ENCODE results near the gene SLC24A2. TPM values are rescaled to one million over a fixed set of nuclear protein-coding genes. Genes with fewer than 3 reads are reported as not detected.

SLC24A2 gene
- total and polyA plus RNA-seq, 12 donors, result under 0.01 to 0.26 (median 0.11) TPM; not detected in 5

DNA sequence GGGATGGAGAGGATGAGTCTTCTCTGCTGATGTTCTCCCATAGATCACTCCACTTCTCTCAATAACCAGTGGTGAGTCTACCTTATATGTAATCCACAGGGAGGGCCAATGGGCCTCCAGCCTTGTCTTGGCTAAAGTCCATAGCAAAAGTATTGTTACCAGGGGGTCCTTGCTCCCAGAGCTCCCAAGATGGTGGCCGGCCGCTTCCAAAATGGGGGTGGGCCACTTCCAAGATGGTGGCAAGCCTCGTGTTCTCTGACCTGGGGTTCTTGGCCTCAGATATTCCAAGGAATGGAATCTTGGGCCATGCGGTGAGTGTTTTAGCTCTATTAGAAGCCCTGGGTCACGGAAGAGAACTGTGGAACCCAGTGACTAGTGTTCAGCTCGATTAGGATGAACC is 12.0 kb upstream of the SLC24A2 start:
- Histone ChIP-seq H3K4me3 (no peak overlapping the region), H3K36me3 (no peaks in the 10 kb centered on the region), H3K9me3 (no peaks in the 10 kb centered on the region), H3K27me3 (no peaks in the 10 kb centered on the region), H3K4me1 (no peaks in the 10 kb centered on the region), H3K27ac (no peak overlapping the region)
- intact Hi-C loops (cut with DNase I), result no loop called here
- TF ChIP-seq, protein P1, sequence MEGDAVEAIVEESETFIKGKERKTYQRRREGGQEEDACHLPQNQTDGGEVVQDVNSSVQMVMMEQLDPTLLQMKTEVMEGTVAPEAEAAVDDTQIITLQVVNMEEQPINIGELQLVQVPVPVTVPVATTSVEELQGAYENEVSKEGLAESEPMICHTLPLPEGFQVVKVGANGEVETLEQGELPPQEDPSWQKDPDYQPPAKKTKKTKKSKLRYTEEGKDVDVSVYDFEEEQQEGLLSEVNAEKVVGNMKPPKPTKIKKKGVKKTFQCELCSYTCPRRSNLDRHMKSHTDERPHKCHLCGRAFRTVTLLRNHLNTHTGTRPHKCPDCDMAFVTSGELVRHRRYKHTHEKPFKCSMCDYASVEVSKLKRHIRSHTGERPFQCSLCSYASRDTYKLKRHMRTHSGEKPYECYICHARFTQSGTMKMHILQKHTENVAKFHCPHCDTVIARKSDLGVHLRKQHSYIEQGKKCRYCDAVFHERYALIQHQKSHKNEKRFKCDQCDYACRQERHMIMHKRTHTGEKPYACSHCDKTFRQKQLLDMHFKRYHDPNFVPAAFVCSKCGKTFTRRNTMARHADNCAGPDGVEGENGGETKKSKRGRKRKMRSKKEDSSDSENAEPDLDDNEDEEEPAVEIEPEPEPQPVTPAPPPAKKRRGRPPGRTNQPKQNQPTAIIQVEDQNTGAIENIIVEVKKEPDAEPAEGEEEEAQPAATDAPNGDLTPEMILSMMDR (IDR thresholded peaks at IDR 0.05), result no peak
- DNase-seq (no peak), ATAC-seq (no peak)
- 81 to 82% methylated on average over 6 of the region's 6 CpGs for WGBS, 2 donors

DNA sequence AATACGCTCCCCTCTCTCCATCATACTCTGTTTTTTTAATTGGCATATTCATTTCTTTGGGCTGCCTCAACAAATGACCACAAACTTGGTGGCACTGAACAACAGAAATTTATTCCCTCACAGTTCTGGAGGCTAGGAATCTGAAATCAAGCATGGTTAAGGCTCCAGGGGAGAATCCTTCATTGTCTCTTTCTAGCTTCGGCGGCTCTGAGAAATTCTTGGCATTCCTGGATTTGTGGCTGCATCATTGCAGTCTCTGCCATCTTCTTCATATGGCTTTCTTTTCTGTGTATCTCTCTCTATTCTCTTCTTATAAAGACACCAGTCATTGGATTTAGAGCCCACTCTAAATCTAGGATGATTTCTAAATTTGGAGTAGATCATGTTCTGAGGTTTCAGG is 10.9 kb upstream of the SLC24A2 start:
- no peak for ATAC-seq
- WGBS, 2 donors, result 34 to 40% methylated on average over 3 of the region's 3 CpGs
- intact Hi-C loops (cut with DNase I), result no loop called here

DNA sequence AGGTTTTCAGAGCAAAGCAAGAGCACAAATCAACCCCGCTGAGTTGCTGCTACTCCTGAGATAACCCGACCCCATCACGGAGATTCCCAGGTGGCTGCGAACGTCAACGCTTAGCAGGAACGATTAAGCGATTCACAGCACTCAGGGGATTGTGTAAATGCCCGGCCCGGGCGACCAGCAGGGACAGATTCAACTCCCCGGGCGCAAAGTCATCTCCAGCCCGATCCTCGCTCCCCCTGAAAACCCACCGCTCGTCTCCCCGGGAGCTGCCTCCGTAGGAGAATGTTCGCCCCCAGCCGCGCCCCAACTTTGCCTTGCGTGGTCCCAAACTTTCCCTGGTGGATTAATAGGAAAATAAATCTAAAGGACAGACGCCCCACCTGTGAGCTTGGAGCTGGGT is 685 bp downstream of the SLC24A2 start:
- H3K4me3 ChIP-seq, result peak overlapping the region in 6 of 10 donors; percentile 26 to 47 (median 42)
- peaks cover 0 to 6% (median 0%) of the 10 kb centered on the region in 11 donors for H3K9me3 ChIP-seq
- intact Hi-C loops (cut with DNase I), result no loop called here
- peaks cover 4 to 54% (median 29%) of the 10 kb centered on the region in 7 donors for H3K27me3 ChIP-seq
- ATAC-seq (no peak), DNase-seq (no peak)
- peaks cover 0 to 7% (median 0%) of the 10 kb centered on the region in 9 donors for H3K4me1 ChIP-seq
- TF ChIP-seq, protein P1 (IDR thresholded peaks at IDR 0.05), result no peak
- H3K36me3 ChIP-seq, result no peaks in the 10 kb centered on the region
- H3K27ac ChIP-seq, result no peak overlapping the region
- WGBS, 2 donors, result 1 to 2% methylated on average over 24 of the region's 24 CpGs

More for the DNA sequence above, 10.9 kb upstream of the SLC24A2 start:
- no peaks in the 10 kb centered on the region for H3K36me3 ChIP-seq
- no peaks in the 10 kb centered on the region for H3K4me1 ChIP-seq
- H3K4me3 ChIP-seq, result no peak overlapping the region
- H3K9me3 ChIP-seq, result peaks cover 0 to 5% (median 0%) of the 10 kb centered on the region in 11 donors
- H3K27me3 ChIP-seq, result no peaks in the 10 kb centered on the region
- TF ChIP-seq, protein P1 (IDR thresholded peaks at IDR 0.05), result no peak
- H3K27ac ChIP-seq, result no peak overlapping the region
- DNase-seq, result no peak

DNA sequence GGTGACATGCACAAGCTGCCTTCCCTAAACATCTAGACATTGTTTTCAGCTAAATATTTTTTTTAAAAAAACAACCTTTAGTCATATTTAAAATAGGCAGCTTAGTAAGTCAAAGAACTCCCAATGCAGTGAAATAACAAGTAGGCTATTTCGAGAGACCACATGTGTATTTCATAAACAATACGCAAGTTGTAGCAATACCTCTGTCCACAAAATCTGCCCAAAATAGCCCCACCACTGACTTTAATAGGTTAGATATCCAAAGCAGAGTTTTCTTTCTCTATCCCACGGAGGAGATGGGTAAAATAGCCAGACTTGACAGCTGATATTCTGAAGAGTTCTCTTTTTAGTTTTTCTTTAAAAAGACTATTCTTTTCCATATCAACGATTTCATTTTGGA is 1.2 kb downstream of the SLC24A2 start:
- H3K4me3 ChIP-seq, result peak overlapping the region in 1 of 10 donors; percentile 47
- TF ChIP-seq, protein P1 (IDR thresholded peaks at IDR 0.05), result no peak
- H3K36me3 ChIP-seq, result no peaks in the 10 kb centered on the region
- peaks cover 4 to 54% (median 29%) of the 10 kb centered on the region in 7 donors for H3K27me3 ChIP-seq
- H3K9me3 ChIP-seq, result peaks cover 0 to 6% (median 0%) of the 10 kb centered on the region in 11 donors
- H3K27ac ChIP-seq, result no peak overlapping the region
- H3K4me1 ChIP-seq, result peaks cover 0 to 7% (median 0%) of the 10 kb centered on the region in 9 donors
- no peak for DNase-seq
- 17 to 19% methylated on average over 4 of the region's 4 CpGs for WGBS, 2 donors
- ATAC-seq, result no peak
- intact Hi-C loops (cut with DNase I), result no loop called here

All from heart right ventricle (tissue), 16 donors.